ENCODE measurements around the gene VPS26C.
"Not testable (repeated sequence)": the region's sequence is repeated elsewhere in the genome, so short reads cannot be mapped to it uniquely, and the experiment has no call there.

VPS26C gene

GRCh38 chr21:37227071-37228002, 39.8 kb downstream of the VPS26C start:
- no peak for DNase-seq

- no peak for DNase-seq
These were observed 40.9 kb downstream of the VPS26C start for GRCh38 chr21:37226041-37226920.

GRCh38 chr21:37224861-37225839, 42.0 kb downstream of the VPS26C start:
- no peak for DNase-seq

GRCh38 chr21:37223804-37224345, 43.3 kb downstream of the VPS26C start:
- no peak for DNase-seq

- not testable (repeated sequence) for DNase-seq
These were observed 44.9 kb downstream of the VPS26C start for GRCh38 chr21:37222248-37222647.

GRCh38 chr21:37220981-37221664, 46.0 kb downstream of the VPS26C start:
- peak; percentile 93 for DNase-seq

- no peak for DNase-seq
These were observed 46.6 kb downstream of the VPS26C start for GRCh38 chr21:37220433-37220980.

- DNase-seq, result no peak
These were observed 47.2 kb downstream of the VPS26C start for GRCh38 chr21:37219761-37220432.

- DNase-seq, result no peak
These were observed 52.2 kb downstream of the VPS26C start for GRCh38 chr21:37214952-37215351.

- no peak for DNase-seq
These were observed 56.3 kb downstream of the VPS26C start for GRCh38 chr21:37210799-37211198.

GRCh38 chr21:37210130-37210529, 57.0 kb downstream of the VPS26C start:
- no peak for DNase-seq

GRCh38 chr21:37208741-37209225, 58.4 kb downstream of the VPS26C start:
- DNase-seq, result no peak

GRCh38 chr21:37208056-37208721, 58.9 kb downstream of the VPS26C start:
- DNase-seq, result no peak

GRCh38 chr21:37207441-37208009, 59.6 kb downstream of the VPS26C start:
- DNase-seq, result no peak

- DNase-seq, result no peak
These were observed 60.6 kb downstream of the VPS26C start for GRCh38 chr21:37206496-37206895.

GRCh38 chr21:37204580-37204979, 62.6 kb downstream of the VPS26C start:
- no peak for DNase-seq

GRCh38 chr21:37202221-37203110, 64.7 kb downstream of the VPS26C start:
- DNase-seq, result no peak
